A172 (cell line): Measurements from ENCODE around the gene UBAC2. TPM values are rescaled to one million over a fixed set of nuclear protein-coding genes. Genes with fewer than 3 reads are reported as not detected.

Source experiments
- DNase-seq: peaks from one replicate; pipeline ENCODE4 v3.0.0-alpha.2; 2015; ENCODE audit warnings: low spot score
- total RNA-seq: library from RNA; depleted of rRNA; stranded (reverse); fragments of >200 nt; shearing (Covaris generic); gene quantifications from 2 replicates; pipeline ENCODE4 v1.2.3, GENCODE V29; 2014

The UBAC2 gene
- total RNA-seq, 1 experiment from 2014 or later = 42.2 TPM

DNA sequence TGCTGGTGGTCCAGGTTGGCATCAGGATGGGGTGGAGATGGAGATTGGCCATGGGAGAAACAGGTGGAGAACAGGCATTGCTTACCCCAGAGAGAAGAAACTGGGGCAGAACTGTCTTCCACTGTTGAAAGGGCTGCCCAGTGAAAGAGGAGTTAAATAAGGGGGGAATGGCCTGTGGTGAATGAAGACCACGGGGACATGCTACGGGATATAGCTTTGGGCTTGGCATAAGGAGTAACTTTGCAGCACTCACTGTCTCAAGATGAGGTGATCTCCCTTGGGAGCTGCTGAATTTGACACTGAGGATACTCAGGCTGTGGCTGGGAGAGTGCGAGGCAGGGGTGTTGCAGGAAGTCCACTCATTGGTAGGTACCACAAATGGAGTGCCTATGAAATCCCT is 68.2 kb downstream of the UBAC2 start:
- DNase-seq = no peak

DNA sequence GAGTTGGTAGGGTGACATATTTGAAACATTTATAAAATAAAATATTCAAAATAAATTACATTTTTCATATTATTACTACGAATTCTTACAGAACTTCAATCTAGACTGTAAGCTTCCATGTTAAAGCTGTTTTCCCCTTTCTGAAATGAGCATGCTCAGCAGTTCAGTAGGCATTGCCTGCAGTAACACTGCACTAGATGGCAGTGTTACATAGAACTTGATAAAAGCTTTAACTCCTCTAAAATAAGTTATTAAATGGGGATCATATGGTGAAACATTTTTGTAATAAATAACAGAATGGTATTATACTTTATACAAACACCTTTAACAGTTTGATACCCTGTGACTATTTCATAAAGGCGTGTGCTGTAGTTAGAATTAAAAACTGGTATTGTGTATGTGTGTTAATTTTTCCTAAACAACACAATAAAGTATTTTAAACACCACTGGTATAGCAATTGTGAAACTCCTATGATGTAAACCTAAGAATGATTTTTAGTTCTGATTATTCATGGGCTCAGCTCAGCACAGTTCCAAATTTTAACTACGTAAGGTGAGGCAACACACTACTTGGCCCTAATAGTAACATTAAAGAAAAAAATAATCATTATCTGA is 69.1 kb downstream of the UBAC2 start:
- DNase-seq = peak; percentile 54

DNA sequence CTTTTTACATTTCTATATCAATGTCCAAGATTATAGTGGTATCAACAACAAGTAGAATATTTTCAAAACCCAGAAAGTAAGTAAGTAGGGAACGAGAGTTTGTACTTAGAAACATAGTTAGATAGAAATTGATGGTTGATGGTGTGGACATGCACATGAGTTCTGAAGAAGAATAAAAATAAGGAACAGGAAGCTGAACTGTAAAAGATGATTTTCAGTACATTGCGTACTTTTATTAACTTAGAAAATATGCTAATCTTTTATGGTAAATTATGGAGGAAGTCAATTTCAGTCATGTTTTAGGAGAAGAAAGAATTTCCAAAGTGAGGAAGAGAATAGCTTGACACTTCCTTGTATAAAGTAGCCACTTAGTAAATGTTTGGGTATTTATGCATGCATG is 69.9 kb downstream of the UBAC2 start:
- no peak for DNase-seq

DNA sequence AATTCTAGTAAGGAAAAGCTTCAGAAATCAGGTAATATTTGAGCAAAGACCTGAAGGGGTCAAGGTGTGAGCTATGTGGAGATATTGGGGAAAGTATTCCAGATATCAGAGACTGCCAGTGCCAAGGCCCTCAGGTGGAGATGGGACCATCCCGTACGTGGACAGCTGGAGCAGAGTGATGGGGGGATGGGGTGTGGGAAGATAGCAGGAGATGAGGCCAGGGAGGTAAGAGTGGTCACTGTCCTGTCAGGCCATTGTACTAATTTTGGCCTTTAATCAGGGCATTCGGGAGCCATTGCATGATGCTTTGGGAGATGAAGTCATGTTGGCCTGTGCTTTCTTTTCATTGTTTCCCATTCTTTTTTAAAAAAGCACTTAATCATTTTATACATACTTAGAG is 70.6 kb downstream of the UBAC2 start:
- DNase-seq = no peak

DNA sequence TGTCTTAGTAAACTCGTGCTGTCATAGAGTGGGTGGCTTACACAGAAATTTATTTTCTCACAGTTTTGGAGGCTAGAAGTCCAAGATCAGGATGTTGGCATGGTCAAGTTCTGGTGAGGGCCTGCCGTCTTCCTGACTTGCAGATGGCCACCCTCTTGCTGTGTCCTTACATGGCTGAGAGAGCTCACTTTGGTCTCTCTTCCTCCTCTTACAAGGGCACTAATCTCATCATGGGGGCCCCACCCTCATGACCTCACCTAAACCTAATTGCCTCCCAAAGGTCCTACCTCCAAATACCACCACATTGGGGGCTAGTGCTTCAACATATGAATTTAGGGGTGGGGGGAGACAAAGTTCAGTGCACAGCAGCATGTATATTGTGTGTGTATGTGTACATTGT is 71.8 kb downstream of the UBAC2 start:
- no peak for DNase-seq

DNA sequence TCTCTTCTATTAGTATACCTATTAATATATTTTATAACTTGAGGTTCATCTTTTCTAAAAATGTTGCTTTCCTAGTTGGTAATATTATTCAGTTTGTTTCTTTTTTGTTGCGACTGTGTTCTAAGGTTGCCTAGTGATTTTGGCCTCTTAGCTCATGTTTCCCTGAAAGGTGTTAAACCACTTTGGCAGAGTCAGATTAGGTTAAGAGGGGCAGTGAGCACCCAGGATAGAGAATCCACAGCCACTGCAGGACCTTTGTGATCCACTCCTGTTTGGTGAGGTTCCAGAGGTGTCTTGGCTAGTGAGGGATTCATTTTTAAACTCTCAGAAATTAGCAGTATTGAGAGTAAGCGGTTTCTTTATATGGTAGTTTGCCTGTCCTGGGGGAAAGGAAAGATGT is 72.5 kb downstream of the UBAC2 start:
- no peak for DNase-seq

DNA sequence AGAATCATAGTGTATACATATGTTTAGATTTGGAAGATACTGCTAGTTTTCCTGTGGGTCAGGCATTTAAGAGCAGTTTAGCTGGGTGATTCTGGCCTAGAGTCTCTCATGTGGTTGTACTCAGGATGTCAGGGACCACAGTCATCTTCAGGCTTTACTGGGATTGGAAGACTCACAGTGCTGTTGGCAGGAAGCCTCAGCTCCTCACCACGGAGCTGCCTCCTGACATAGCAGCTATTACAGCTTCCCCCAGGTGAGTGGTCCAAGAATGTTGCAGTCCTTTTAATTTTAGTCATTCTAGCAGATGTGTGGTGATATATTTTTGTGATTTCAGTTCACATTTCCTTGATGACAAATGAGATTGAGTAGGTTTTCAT is 74.4 kb downstream of the UBAC2 start:
- DNase-seq = peak; percentile 52

DNA sequence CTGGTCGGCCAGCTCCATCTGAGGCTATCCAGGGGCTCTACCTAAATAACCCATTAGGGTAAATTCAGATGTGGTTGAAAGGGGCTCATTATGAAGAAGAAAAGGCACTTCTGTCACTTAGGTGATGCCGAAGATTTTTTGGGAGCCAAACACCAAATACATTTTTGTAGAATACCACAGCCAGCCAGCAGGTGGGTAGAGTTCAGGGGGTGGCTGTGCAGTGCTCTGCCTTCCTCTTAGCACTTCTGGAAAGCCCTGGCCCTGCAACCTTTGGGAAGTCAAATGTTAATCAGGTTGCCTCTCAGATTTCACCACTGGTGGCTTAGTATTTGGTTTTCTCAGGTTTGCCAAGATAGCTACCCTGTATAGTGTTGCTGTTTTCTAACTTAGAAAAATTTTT is 76.1 kb downstream of the UBAC2 start:
- DNase-seq = no peak

DNA sequence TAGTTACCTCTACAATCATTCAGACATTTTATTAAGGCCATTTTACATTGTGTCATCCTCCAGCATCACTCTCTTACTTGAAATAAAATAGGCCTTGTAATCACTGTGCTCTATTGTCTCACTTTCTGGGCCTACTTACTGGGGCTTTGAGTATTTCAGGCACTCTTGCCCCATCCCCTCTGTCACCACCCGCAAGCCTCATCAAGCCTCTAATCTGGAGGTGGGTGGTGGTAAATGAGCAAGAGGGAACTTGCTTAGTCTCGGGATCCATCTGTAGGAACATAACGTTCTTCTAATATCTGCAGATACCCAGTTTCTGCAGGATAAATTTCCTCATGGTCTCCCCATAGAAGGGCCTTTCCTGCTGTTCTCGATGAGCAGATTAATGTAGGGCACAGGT is 77.0 kb downstream of the UBAC2 start:
- DNase-seq = no peak

DNA sequence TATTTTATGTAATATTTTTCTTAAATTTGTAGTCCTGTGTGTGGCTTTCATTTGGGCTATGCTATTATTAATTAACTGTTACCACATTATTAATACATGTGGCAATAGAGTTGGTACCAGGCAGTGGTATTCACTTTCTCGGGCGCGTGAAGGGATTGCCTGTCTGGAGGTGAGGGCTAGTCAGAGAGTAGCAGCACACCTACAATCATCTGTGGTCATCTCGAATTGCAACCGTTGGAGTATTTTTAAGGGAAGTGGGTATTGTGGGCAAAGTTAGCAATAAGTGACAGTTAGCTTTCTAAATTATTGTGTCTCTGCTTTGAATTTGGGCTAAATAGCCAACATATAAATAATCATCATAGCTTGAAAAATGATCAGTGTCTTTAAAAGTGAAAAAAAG is 77.5 kb downstream of the UBAC2 start:
- DNase-seq = no peak

DNA sequence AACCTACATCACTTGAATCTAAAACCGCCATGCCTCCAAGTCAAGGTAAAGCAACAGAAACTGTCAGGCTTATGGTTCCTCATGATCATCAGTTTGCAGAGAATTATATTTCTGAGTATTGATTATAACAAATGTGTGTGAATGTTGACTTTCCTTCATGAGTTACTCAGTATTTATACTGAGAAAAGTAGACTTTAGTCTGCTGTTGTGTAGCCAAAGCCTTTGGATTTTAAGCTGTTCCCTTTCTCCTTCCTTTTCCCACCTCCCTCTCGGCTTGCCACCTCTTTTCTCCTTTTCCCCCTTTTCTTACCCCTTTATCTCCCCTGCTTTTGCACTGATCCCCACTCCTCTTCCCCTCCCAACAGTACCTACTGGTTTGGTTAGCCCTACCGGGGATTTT is 78.2 kb downstream of the UBAC2 start:
- no peak for DNase-seq

DNA sequence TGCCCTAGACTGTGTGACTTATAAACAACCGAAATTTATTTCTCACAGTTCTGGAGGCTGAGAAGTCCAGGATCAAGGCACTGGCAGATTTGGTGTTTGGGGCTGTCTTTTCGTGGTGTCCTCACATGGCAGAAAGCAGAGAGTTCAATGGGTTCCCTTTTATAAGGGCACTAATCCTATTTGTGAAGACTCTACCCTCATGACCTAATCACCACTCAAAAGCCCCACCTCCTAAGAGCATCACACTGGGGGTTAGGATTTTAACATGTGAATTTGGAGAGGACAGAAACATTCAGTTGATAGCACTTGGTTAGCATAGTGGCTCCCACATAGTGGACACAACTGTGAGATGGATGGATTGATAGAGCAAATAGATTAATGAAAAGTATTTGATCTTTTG is 79.0 kb downstream of the UBAC2 start:
- no peak for DNase-seq

DNA sequence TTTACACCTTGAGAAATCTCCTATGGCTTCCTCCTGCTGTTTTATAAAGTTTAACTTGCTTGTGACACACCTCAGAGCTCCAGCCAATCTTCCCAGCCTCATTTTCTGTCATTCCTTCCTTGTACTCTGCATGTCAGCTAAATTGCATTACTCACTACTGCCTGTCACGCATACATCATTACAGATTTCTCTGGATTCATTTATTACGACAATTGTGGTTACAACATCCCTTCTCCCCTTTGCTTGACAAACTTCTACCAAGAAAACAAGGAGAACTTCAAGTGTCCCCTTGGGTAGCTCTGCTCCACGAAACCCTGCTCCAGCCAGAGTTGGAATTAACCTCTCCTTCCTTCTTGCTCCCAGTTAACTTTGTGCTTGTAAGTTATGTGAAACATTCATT is 79.5 kb downstream of the UBAC2 start:
- no peak for DNase-seq

DNA sequence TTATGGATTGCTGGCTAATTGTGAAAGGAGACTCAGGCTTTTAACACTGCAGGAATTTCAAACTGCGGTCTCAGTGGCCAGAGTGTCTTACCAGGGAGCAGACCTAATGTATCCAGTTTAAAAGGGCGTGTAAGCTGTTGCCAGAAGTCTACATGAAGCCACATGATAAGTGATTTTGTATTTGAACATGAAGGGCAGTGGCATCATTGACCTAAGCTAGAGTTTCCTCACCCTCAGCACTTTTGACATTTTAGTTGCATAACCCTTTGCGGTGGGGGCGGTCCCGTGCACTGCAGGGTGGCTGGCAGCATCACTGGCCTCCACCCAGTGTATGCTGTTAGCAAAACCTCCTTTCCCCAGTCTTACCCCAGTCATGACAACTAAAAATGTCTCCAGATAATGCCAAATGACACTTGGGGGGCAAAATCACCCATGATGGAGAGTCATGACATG is 81.2 kb downstream of the UBAC2 start:
- DNase-seq = no peak

DNA sequence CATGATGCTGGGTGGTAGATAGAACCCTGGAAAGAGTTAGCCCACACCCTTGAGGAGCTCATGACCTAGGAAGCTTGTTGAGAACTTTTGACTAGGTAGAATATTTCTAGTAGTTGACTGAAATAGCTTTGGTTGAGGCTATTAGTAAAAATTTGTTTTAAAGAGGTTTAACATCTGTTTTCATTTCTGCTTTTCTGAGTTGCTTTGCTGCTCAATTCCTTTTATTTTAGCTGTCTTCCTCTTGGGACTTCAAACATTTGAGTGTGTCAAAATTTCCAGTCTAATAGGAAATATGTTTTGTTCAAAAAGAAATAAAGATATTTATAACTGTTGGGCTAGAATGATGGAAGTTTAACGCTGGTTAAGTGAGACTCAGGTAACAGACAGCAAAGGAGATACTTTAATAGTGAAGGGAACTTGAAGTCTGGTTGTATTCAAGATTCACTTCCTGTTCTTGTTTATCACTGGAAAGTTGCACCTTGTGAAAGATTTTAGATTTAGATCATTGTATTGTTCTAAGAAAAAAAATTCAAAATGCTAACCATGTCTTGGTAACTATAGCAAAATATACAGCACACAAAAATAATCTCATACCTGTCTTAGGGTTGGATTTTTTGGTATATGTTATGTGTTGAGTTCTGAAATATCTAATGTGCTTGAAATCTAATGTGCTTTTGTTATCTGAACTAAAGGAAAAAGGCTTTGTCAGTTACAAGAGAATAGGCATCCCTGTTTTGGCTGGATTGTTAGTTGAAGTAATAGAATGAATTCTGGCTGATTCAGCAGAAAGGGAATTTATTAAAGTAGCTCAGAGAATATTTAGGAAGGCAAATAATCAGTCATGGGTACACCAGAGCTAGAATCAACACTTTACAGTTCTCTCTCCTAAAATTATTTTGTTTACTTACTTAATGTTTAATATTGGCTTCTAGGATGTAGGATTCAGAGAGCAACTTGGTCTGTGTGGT is 81.9 kb downstream of the UBAC2 start:
- DNase-seq = no peak

DNA sequence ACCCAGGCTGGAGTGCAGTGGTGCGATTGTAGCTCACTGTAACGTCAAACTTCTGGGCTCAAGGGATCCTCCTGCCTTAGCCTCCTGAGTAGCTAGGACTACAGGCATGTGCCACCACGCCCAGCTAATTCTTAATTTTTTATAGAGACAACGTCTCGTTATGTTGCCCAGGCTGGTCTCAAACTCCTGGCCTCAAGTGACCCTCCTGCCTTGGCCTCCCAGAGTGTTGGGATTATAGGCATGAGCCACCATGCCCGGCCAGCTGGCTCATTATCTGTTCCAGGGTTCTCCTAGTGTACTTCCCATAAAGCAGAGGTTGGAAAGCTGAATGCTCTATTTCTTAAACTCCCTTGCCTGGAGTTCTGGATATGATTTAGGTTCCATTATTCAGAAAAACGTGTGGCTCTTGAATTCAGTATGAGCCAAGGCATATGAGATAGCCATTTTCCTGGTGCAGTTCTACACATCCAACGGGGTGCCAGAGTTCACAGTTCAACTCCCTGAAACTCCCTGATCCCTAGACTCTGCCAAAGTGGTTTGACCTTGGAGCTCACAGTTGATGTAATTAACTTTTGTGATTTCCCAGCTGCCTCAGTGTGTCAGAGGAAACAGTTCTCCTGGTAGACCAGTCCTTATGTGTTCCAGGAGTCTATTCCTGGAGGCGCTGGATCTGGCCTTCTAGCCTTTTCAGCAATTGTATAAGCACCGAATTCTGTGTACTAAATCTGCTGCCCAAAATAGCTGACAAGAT is 85.0 kb downstream of the UBAC2 start:
- no peak for DNase-seq

DNA sequence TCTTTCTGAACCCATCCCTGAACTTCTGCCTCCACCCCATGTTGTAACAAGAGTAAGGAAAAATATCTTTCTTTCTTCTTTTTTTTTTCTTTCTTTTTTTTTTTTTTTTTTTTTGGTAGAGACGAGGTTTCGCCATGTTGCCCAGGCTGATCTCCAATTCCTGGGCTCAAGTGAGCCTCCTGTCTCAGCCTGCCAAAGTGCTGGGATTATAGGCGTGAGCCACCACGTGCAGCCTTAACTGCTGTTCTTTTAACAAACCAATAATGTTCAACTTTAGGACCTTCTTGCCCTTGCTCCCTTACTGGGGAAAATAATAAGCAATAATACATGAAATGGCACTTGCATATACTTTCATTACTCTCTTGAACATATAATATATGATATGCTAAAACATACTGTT is 86.9 kb downstream of the UBAC2 start:
- no peak for DNase-seq

DNA sequence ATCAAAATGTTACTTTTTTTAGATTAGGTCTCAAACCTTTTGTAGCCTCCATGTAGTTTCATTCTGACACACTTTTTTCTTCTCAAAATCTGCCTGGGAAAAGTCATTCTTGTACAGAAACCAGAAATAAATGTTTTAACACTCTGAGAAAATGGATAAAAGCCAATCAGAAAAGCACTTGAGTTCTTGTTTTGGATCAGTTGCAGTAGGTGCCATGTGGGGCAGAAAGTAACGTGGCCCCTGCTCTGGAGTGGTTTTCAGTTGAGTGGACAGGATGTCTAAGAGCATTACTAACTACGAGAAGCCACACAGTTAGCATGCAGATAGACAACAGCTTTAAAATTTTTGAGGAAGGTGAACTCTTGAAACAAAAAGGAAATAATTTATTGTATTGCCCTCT is 87.4 kb downstream of the UBAC2 start:
- no peak for DNase-seq

DNA sequence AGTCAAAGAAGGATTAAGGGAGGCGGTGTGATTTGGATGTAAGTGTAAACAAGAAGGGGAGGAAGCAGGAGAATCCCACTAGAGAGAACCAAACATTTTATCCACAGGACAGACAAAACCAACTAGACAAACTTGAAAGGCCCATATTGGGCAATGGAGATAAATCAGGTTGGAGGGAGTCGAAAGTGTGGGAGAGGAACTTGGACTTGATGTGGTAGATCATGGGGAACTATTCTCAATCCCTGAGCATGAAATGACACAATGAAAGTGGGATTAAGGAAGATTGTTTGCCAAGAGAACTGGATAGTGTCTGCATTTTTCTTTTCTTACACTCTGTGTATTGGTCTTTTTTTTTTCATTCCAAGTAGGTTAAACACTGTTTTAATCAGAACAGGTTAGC is 88.6 kb downstream of the UBAC2 start:
- DNase-seq = no peak

DNA sequence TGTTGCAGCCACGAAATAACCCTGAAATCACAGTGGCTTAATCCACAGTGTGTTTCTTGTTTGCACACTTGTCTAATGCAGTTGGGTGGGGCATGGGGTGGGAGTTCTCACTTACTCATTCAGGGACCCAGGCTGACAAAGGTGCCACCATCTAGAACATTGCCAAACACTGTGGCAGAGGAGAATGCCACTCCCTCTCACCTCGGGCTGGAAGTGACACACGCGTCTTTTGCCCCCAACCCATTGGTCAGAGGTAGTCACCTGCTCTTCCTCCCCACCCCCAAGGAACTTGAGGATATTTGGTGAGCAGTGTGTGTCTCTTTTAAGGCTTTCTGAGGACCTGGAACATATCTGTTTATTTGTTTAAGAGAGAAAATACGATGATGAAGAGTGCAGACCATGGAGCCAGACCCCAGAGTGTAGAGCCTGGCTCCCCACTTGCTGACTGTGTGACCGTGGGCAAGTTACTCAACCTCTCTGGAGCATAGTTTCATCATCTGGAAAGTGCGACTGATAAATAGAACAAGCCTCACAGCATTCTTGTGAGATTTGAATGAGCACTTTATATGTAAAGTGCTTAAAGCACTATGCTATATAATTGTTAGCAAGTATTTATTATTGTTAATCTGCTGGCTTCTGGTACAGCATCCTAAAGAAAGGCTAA is 89.2 kb downstream of the UBAC2 start:
- no peak for DNase-seq

DNA sequence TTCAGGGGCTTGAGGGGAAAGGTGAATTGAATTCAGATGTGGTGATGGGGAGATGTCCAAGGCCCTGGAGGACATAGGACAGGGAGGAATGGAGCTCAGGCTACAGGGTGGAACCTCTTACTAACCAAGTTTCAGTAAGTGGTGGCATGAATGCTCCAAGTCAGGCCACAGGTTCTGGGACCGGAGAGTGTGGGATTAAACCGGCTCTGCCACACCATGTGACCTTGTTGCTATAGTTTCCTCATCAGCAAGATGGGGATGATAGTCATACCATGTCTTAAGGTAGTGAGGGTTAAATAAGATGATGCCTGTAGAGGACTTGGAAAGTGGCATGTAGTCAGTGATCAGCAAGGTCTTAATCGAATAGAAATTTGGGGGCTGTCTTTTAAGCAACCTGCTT is 90.2 kb downstream of the UBAC2 start:
- no peak for DNase-seq

DNA sequence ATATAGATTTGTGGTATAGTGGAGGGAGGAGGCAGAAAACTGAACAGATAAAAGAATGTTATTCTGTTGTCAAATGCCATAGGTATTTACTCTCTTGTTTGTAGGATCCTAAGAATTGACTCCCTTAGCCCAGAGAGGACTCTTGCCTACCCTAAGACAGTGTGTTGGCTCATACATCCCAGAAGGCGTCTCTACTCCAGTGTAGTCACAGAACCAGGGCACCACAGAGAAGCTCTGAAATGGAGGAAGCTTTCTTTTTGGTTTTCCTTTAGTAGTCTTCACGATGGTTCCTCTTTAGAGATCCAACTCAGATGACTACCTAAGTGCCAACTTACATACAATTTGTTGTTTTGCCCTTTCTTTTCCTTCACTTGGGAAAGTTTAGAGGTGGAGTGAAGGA is 92.5 kb downstream of the UBAC2 start:
- DNase-seq = no peak
